Midbrain (tissue), 1 donor: ENCODE results near the gene NUP210L.

ENCODE experiments used
- DNase-seq: peaks from one replicate; lab custom pipeline; 2025; lab: John Stamatoyannopoulos, UW

Gene NUP210L

GRCh38 chr1:153944005-153944826, 210.7 kb downstream of the NUP210L start:
- DNase-seq, result no peak

DNA sequence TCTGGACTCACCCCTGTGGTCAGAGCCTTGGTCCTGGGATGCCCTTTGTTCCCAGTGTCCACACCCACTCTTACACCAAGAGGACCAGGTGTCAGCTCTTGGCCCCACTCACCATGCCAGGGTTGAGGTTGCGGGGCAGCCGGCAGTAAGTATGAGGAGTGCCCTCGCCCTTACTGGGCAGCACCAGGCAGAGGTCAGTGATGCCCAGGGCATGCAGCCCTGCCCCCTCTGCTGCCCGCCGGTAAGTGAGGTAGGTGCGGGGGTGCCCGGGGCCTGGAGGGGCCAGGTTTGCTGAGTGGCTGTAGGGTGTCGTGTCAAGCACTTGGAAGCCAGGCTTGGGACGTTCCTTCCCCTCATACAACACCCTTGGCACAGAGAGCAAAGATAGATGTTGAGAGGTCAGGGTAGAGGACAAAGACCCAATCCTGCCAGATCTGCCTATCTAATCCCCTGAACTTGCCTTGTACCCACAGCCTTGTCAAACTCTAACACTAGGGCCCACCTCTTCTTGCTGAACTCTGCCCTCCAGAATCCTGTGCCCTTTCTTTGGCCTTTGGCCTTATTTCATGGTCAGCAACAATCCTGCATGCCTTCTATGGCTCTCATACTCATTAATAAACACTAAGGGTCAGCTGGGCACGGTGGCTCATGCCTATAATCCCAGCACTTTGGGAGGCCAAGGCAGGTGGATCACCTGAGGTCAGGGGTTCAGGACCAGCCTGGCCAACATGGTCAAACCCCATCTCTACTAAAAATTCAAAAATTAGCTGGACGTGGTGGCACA, 211.9 kb downstream of the NUP210L start:
- no peak for DNase-seq
